ENCODE results near the gene CEMIP.

CEMIP gene

GRCh38 chr15:80929689-80930088, 150.5 kb downstream of the CEMIP start:
- in situ Hi-C loops (cut with HindIII; ENCODE audit: low sequenced_read_pairs) = no loop called here
- TF ChIP-seq CTCF (IDR thresholded peaks at IDR 0.05; ENCODE audit: low read depth, low read length) = no peak
- H3K4me3 ChIP-seq (ENCODE audit: low read depth, low read length) = no peak overlapping the region
- DNase-seq (ENCODE audit: low read depth, low spot score) = peak; percentile 24

GRCh38 chr15:80931191-80931590, 152.0 kb downstream of the CEMIP start:
- no peak for TF ChIP-seq CTCF (IDR thresholded peaks at IDR 0.05; ENCODE audit: low read depth, low read length)
- in situ Hi-C loops (cut with HindIII; ENCODE audit: low sequenced_read_pairs) = no loop called here
- H3K4me3 ChIP-seq (ENCODE audit: low read depth, low read length) = no peak overlapping the region
- no peak for DNase-seq (ENCODE audit: low read depth, low spot score)

- in situ Hi-C loops (cut with HindIII; ENCODE audit: low sequenced_read_pairs) = no loop called here
- no peak for TF ChIP-seq CTCF (IDR thresholded peaks at IDR 0.05; ENCODE audit: low read depth, low read length)
- no peak overlapping the region for H3K4me3 ChIP-seq (ENCODE audit: low read depth, low read length)
- no peak for DNase-seq (ENCODE audit: low read depth, low spot score)
These were observed 152.7 kb downstream of the CEMIP start for GRCh38 chr15:80931721-80932512.

GRCh38 chr15:80932513-80932815, 153.3 kb downstream of the CEMIP start:
- no peak for TF ChIP-seq CTCF (IDR thresholded peaks at IDR 0.05; ENCODE audit: low read depth, low read length)
- in situ Hi-C loops (cut with HindIII; ENCODE audit: low sequenced_read_pairs) = no loop called here
- H3K4me3 ChIP-seq (ENCODE audit: low read depth, low read length) = no peak overlapping the region
- DNase-seq (ENCODE audit: low read depth, low spot score) = no peak

- no peak for TF ChIP-seq CTCF (IDR thresholded peaks at IDR 0.05; ENCODE audit: low read depth, low read length)
- DNase-seq (ENCODE audit: low read depth, low spot score) = peak; percentile 55
- in situ Hi-C loops (cut with HindIII; ENCODE audit: low sequenced_read_pairs) = no loop called here
- H3K4me3 ChIP-seq (ENCODE audit: low read depth, low read length) = no peak overlapping the region
These were observed 153.8 kb downstream of the CEMIP start for GRCh38 chr15:80932989-80933388.

GRCh38 chr15:80934761-80935221, 155.6 kb downstream of the CEMIP start:
- in situ Hi-C loops (cut with HindIII; ENCODE audit: low sequenced_read_pairs) = no loop called here
- peak; percentile 39 for DNase-seq (ENCODE audit: low read depth, low spot score)
- H3K4me3 ChIP-seq (ENCODE audit: low read depth, low read length) = no peak overlapping the region
- TF ChIP-seq CTCF (IDR thresholded peaks at IDR 0.05; ENCODE audit: low read depth, low read length) = no peak

Data from astrocyte of the spinal cord (primary cell).